ENCODE data around the gene REN.

- TF ChIP-seq CTCF (IDR thresholded peaks at IDR 0.05; ENCODE audit: insufficient read depth, low read length) (no peak), POLR2AphosphoS5 (IDR thresholded peaks at IDR 0.05; ENCODE audit: low read depth) (no peak), REST (IDR thresholded peaks at IDR 0.05; ENCODE audit: insufficient replicate concordance, low read depth) (no peak), GABPA (IDR thresholded peaks at IDR 0.05; ENCODE audit: low read depth) (no peak), SPI1 (IDR thresholded peaks at IDR 0.05; ENCODE audit: borderline replicate concordance, low read depth) (no peak)
Observed at GRCh38 chr1:204157962-204158361, 8.2 kb downstream of the REN start.

All from HL-60 (cell line).